Inferior parietal cortex (tissue), 1 donor: ENCODE results near the gene SPSB1.

ENCODE experiments used
- DNase-seq: peaks from one replicate; pipeline ENCODE4 v3.0.0-alpha.2; 2016; ENCODE audit errors: extremely low spot score

Gene SPSB1

GRCh38 chr1:9319789-9320519 is 27.3 kb downstream of the SPSB1 start:
- no peak for DNase-seq

- no peak for DNase-seq
Measured at GRCh38 chr1:9320520-9321479, 28.1 kb downstream of the SPSB1 start.

GRCh38 chr1:9321480-9321849 is 28.8 kb downstream of the SPSB1 start:
- no peak for DNase-seq

GRCh38 chr1:9321986-9322660 is 29.4 kb downstream of the SPSB1 start:
- DNase-seq = no peak

- DNase-seq = no peak
Measured at GRCh38 chr1:9322661-9323244, 30.1 kb downstream of the SPSB1 start.

GRCh38 chr1:9324246-9325096 is 31.8 kb downstream of the SPSB1 start:
- peak; percentile 52 for DNase-seq

GRCh38 chr1:9326596-9326995 is 33.9 kb downstream of the SPSB1 start:
- DNase-seq = no peak

- no peak for DNase-seq
Measured at GRCh38 chr1:9328201-9328600, 35.5 kb downstream of the SPSB1 start.

GRCh38 chr1:9328715-9329114 is 36.0 kb downstream of the SPSB1 start:
- DNase-seq = no peak

GRCh38 chr1:9331016-9331415 is 38.3 kb downstream of the SPSB1 start:
- DNase-seq = no peak

GRCh38 chr1:9331558-9332346 is 39.1 kb downstream of the SPSB1 start:
- no peak for DNase-seq

- no peak for DNase-seq
Measured at GRCh38 chr1:9332513-9333143, 39.9 kb downstream of the SPSB1 start.

- no peak for DNase-seq
Measured at GRCh38 chr1:9338397-9339246, 45.9 kb downstream of the SPSB1 start.

GRCh38 chr1:9340172-9340854 is 47.6 kb downstream of the SPSB1 start:
- DNase-seq = no peak

- no peak for DNase-seq
Measured at GRCh38 chr1:9340864-9341263, 48.2 kb downstream of the SPSB1 start.

GRCh38 chr1:9341301-9341845 is 48.7 kb downstream of the SPSB1 start:
- no peak for DNase-seq

- no peak for DNase-seq
Measured at GRCh38 chr1:9343269-9343668, 50.6 kb downstream of the SPSB1 start.
